RWPE1 (cell line): Measurements from ENCODE around the gene UQCRH.

Source experiments
- CTCF ChIA-PET: fragments of 350-600 bp; sonication (Branson Sonifier 250); formaldehyde crosslinking; extraction: SDS; loops from one replicate; lab custom pipeline; 2021; lab: Yijun Ruan, JAX
- POLR2A ChIA-PET: fragments of 400-600 bp; formaldehyde crosslinking; extraction: SDS; loops from one replicate; lab custom pipeline; 2020; ENCODE audit warnings: antibody characterized with exemption; ENCODE audit not compliant: low non-redundant PET; lab: Yijun Ruan, JAX
- DNase-seq: peaks from one replicate; pipeline ENCODE4 v3.0.0; 2012; ENCODE audit warnings: low spot score
- H3K27ac ChIP-seq: fragments of 450-650 bp; 2 replicates; pipeline ENCODE4 v1.5.1; 2017
- CTCF ChIP-seq: fragments of 450-650 bp; conservative IDR thresholded peaks from 2 replicates; pipeline ENCODE4 v1.5.1; 2017; ENCODE audit warnings: low read depth, mild to moderate bottlenecking

UQCRH gene

GRCh38 chr1:46340404-46341221 lies 37.1 kb downstream of the UQCRH start, which contains the start of gene NSUN4:
TSS of gene NSUN4 (plus strand) at chr1:46340807. CDS start at chr1:46340827, 20 bp downstream.
- peak; percentile 80 for TF ChIP-seq CTCF
- ChIA-PET CTCF (interaction anchor here (0.5 to 1.4 kb wide), 8 partner anchors 9 to 1582 kb away, joined by 3 to 5 read pairs (median 3); partner anchors contain the start of genes LRRC41 and UQCRH), POLR2A (interaction anchor here (0.6 kb wide), 2 partner anchors 97 to 1898 kb away, joined by 3 to 4 read pairs; no protein-coding TSS in a partner anchor)
- DNase-seq = peak; percentile 89
- H3K27ac ChIP-seq = peak within 1 kb of the TSS; percentile 98

- ChIA-PET CTCF (interaction anchor here (0.5 to 1.4 kb wide), 8 partner anchors 8 to 1067 kb away, joined by 3 to 5 read pairs (median 3); partner anchors contain the start of genes LRRC41 and UQCRH), POLR2A (no interaction called here)
- no peak for TF ChIP-seq CTCF
- DNase-seq = no peak
- H3K27ac ChIP-seq = peak overlapping the region; percentile 98
Measured at GRCh38 chr1:46341222-46342083, 38.0 kb downstream of the UQCRH start.

DNA sequence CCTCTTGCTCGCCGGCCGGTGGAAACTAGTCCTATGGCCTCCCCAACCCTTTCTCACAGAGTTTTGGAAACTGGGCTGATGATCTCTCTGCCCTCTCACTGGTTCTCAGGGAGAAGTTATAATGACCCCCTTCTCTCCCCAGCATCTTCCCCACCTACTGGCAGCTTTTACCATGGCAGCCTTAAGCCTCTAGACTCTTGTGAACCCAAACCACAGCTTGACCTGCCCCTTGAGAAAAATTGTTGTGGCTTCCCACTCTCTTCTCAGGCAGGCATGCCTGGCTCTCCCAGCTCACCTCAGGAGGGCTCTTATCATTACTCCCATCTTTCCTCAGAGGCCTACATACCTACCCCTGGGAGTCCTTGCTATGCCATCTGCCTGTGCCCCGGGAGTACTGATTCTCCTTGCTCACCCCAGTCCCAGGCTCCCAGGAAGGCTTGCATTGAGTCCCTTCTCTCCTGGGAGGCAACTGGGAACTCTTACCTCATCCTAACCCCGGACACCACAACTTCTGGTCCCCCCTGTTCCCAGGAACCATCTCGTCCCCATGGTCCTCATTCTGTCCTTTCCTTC lies 38.7 kb downstream of the UQCRH start:
- H3K27ac ChIP-seq = peak overlapping the region; percentile 98
- ChIA-PET CTCF (interaction anchor here (0.7 kb wide), 1 partner anchor 9 kb away, joined by 4 read pairs; no protein-coding TSS in a partner anchor), POLR2A (no interaction called here)
- no peak for DNase-seq
- TF ChIP-seq CTCF = no peak

DNA sequence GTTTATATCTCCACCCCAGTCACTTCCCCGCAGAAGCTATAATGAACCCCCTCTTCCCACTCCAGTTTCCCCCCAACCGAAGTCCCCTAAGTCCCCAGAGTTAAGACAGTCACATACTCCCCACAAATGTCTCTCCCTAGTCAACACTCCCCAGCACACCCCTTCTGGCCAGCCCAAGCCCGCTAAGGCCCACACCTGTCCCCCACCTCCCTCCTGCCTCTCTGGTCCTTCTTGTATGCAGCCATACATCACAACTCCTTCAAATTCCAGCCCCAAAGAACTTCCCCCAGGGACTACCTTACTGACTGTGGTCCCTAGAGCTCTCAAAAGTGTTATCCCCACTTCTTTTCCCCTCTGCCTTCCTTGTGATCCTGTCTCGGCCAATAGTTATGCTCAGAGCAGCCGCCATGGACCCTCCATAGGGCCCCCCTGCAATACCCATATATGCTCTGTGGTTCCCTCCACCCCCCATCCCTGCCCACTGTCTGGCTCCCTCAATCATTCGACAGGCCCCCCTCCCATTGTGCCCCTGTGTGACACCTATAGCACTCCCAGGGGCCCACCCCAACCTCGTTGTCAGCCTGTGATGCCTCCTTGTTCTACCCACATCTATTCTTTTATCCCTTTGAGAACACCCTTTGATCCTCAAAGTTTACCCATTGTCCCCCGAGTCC lies 39.3 kb downstream of the UQCRH start:
- CTCF ChIA-PET = interaction anchor here (1.0 kb wide), 1 partner anchor 15 kb away, joined by 3 read pairs; no protein-coding TSS in a partner anchor
- H3K27ac ChIP-seq = peak overlapping the region; percentile 98
- POLR2A ChIA-PET = no interaction called here
- no peak for DNase-seq
- no peak for TF ChIP-seq CTCF

DNA sequence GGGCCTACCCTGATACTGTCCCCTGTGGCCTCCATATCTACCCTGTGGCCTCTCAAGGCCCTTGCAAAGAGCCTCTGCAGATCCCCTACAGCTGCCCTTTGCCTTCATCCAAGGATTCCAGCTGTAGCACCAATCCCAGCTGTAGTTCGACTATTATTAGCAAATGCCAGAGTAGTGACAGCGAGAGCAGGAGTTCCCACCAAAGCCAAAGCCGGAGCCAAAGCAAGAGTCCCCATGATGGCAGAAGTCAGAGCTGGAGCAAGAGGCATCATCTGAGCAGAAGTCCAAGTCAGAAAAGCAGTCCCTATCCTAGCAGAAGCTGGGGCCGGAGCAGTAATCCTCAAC lies 39.8 kb downstream of the UQCRH start:
- no peak for TF ChIP-seq CTCF
- CTCF ChIA-PET = interaction anchor here (1.0 kb wide), 1 partner anchor 14 kb away, joined by 3 read pairs; no protein-coding TSS in a partner anchor
- DNase-seq = no peak
- POLR2A ChIA-PET = no interaction called here
- H3K27ac ChIP-seq = peak overlapping the region; percentile 16
